Measurements from ENCODE around the gene CD180.
A peak's percentile ranks its signal among the peaks of the same experiment; 100 is the strongest.

CD180 gene

DNA sequence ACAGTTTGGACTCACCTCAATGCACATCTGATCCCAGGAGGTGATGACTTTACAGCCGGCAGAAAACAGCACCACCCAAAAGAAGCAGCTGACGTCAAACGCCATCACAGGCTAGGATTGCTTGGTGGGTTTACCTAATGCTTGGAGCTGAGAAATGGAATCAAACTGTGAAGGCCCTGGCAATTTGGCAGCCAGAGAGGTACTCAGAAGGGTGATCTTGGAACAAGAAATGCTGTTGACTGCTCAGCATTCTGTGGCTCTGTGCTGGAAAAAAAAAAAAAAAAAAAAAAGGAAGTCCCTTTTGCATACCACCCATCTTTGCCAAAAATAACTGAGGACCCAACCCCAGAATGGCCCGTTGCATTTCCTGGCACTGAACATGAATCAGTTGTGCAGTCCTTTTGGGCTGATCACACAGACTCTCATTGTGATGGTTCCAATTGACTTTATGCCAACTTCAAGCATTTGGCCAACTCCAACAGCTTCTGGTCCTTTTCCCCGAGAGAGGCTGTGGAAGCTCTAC, at the start of gene CD180:
Gene CD180, minus strand, starts transcription at position 263 of the 523 bp plus-strand sequence. Its CDS starts 158 bp downstream, at position 105.
- DNase-seq (ENCODE audit: low read depth) = no peak
- no peak for TF ChIP-seq CTCF (conservative IDR thresholded peaks at IDR 0.05; ENCODE audit: low read depth, low read length)
- H3K4me3 ChIP-seq (ENCODE audit: low read depth, low read length) = no peak within 1 kb of the TSS

- peak; percentile 96 for DNase-seq (ENCODE audit: low read depth)
- TF ChIP-seq CTCF (conservative IDR thresholded peaks at IDR 0.05; ENCODE audit: low read depth, low read length) = peak; percentile 56
- H3K4me3 ChIP-seq (ENCODE audit: low read depth, low read length) = no peak overlapping the region
These were observed 49.5 kb upstream of the CD180 start for GRCh38 chr5:67246108-67246507.

DNA sequence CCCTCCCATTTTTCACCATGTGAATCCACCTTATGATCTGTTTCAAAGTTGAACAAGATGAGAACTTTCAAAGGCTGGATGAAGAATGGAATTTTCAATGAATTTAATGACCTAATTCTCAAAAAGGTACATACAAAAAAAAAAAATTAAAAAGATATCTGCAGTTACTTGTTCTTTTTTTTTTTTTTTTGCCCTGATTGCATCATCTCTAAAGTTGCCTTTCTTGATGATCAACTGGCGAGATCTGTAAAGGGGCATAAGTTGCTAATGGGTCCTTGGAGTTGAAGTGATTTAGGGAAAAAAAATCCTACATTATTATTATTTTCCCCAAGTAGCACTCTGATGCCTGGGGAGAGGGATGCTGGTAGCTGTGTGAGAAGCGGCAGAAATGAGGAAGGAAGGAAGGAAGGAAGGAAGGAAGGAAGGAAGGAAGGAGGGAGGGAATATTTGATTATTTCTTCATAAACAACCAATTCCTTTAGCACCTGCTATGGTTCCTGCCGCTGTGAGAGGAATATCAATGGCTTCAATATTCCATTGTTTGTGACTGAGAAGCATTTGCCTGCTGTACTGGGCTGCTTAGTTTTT, 48.8 kb upstream of the CD180 start:
- no peak overlapping the region for H3K4me3 ChIP-seq (ENCODE audit: low read depth, low read length)
- no peak for TF ChIP-seq CTCF (conservative IDR thresholded peaks at IDR 0.05; ENCODE audit: low read depth, low read length)
- no peak for DNase-seq (ENCODE audit: low read depth)

DNA sequence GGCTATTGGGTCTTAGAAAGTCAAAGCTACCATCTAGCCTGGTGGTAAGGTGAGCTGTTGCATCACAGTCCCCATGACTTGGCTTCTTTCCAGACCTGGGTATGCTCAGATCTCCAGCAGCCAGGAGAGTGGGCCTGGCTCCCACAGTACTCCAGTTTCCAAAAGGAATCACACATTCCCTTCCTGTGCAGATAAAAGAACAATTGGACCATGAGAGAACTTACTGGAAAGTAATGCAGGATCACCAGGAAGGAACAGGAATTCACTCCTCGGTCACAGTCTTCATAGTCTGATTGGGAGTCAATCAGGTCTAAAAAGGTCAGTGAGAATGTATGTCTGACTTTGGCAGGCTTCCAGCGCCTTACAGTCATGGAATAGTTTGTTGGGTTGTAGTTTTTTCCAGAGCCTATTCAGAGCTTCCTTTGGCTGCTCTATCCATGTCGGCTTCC, 47.8 kb upstream of the CD180 start:
- TF ChIP-seq CTCF (conservative IDR thresholded peaks at IDR 0.05; ENCODE audit: low read depth, low read length) = no peak

GRCh38 chr5:67243944-67244343, 47.3 kb upstream of the CD180 start:
- no peak for DNase-seq (ENCODE audit: low read depth)
- no peak for TF ChIP-seq CTCF (conservative IDR thresholded peaks at IDR 0.05; ENCODE audit: low read depth, low read length)
- no peak overlapping the region for H3K4me3 ChIP-seq (ENCODE audit: low read depth, low read length)

More for the DNA sequence above, 47.8 kb upstream of the CD180 start:
- H3K4me3 ChIP-seq (ENCODE audit: low read depth, low read length) = no peak overlapping the region
- DNase-seq (ENCODE audit: low read depth) = no peak

DNA sequence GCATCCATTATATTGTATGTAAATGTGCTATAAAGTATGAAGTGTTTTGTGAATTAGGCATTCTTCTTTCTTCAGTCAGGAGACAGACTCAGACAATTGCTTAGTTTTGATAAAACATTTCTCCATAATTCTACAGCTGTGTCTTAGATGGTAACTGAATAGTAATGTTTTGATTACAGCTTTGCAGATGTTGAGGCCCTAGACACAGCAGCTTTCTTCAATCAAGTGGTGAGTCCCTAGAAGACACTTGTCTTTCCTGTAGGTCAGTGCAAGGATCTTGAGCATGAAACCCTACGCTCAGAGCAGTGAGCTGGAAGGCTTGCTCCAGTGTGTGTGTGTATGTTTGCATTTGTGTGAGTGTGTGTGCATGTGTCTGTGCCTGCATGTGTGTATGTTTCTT, 46.8 kb upstream of the CD180 start:
- DNase-seq (ENCODE audit: low read depth) = no peak
- TF ChIP-seq CTCF (conservative IDR thresholded peaks at IDR 0.05; ENCODE audit: low read depth, low read length) = no peak
- no peak overlapping the region for H3K4me3 ChIP-seq (ENCODE audit: low read depth, low read length)

DNA sequence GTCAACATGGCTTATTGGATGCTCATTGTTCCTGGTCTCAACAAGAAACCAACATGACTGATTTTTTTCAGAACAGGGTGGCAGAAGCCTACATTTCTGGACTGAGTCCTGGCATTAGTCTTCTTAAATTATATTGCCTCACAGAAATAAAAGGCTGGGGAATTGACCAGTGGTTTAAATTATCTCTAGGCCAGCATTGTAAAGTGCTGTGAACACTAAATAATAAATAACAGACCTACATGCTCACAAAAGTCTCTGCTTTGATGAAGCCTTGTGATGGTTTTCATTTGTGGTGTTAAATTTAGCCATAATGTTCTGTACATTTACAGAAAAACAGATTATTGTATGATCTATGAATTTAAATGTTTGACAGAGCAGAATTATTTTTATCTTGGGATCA, 44.7 kb upstream of the CD180 start:
- no peak for TF ChIP-seq CTCF (conservative IDR thresholded peaks at IDR 0.05; ENCODE audit: low read depth, low read length)
- no peak overlapping the region for H3K4me3 ChIP-seq (ENCODE audit: low read depth, low read length)
- no peak for DNase-seq (ENCODE audit: low read depth)
